Measurements from ENCODE around the gene CDIPT.
A peak's percentile ranks its signal among the peaks of the same experiment; 100 is the strongest.

Gene CDIPT, protein sequence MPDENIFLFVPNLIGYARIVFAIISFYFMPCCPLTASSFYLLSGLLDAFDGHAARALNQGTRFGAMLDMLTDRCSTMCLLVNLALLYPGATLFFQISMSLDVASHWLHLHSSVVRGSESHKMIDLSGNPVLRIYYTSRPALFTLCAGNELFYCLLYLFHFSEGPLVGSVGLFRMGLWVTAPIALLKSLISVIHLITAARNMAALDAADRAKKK

DNA sequence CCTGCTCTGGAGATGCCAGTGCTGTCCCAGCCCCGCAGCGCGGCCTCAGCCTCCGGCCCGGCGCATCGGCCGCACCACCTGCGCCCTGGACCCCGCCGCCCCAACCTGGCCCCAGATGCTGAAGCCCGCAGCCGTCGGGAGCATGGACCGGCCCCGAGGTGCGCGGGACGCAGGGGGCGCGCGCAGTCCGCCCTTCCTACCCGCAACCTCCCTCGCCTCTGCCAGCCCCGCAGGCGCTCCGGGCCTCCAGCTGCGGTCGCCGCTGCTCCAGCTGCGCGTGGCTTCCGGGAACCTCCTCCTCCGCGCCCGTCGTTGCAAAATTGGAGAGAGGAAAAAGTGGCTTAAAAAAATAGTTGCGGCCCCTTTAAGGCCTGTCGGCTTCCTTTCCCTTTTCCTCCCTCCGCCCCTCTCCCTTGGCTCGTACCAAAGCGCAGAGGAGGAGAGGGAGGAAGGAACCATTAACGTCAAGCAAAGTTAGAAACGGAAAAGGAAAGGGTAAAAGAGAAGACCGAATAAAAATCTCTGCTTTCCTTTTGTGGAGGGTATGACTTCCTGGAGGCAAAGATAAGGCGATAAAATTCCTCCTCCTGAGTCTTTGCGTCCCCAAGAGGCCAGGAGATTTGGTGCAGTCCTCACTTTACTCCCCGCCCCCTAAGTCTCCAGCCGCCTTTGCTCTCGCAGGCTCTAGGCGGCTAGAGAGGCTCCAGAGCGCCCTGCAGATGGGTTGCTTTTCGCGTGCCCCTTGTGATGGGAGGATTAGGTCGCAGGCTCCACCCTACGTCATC is at the start of gene CDIPT:
TSS of gene CDIPT (minus strand) at position 343 of the 785 bp plus-strand sequence. CDS start 369 bp downstream, outside the sequence.
- peak; percentile 96 for DNase-seq

DNA sequence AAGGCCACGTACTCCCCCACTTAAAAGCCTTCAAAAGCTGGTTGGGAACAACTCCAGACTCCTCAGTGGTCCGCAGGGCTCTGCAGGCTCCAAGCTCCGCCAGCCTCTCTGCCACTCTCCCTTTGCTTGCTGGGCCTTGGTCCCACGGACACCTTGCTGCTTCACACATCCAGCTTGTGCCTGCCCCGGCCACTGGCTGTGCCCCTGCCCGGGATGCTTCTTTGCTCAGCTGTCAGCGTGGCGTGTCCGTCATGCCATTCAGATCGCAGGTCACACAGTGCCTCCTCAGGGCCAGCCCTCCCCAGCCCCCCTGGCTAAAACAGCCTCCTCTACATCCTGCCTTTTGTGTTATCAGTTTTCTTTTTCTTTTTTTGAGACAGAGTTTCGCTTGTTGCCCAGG is 49.1 kb upstream of the CDIPT start:
- DNase-seq: no peak

DNA sequence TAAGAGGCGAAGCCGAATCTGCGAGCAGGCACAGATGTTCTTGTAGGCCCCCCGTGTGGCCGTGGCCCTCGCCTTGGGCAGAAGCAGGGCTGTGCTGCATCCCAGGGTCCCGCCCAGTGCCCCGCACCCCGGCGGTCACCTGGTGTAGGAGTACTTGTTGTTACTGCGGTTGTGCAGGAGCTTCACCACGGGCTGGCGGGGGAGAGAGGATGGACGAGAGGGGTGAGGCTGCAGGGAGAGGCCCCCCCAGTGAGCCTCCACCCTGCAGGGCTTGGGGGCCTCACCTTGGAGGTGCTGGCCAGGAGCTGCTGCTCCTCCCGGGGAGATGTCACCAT is 48.6 kb upstream of the CDIPT start:
- DNase-seq: no peak

DNA sequence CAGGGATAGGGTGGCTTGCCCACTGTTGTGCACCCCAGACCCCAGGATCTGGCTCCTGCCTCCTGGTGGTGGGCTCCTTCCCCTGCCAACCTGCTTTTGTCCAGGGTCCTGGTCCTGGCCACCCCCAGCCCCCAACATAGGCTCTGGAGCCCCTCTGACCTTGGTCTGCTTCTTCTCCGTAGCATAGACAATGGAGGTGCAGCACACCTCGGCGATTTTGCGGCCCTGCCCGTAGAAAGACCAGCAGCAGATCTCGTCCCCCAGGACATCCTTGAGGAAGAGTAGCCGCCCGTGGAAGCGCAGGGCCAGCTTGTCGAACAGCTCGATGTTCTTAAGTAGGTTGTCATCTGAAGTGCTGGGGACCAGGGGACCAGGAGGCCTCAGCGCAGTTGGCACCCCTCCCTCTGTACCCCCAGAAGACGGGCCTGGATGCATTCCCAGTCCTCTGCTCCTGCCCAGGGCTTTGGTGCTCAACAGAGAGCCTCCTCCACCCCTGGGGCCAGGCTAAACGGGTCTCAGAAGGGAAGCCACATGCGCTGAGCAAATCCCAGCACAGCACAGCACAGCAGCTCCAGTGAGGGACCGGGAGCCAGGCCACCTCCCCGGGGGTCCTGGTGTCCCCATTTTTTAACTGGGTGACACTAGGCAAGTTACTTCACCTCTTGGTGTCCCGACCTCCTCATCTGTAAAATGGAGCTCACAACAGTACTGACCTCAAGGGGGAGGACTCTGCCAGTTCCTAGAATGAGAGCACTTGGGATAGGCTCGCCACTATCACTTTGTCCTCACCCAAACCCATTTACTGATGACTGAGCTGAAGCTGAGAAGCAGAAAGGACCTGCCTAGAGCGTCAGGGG is 48.0 kb upstream of the CDIPT start:
- no peak for DNase-seq

DNA sequence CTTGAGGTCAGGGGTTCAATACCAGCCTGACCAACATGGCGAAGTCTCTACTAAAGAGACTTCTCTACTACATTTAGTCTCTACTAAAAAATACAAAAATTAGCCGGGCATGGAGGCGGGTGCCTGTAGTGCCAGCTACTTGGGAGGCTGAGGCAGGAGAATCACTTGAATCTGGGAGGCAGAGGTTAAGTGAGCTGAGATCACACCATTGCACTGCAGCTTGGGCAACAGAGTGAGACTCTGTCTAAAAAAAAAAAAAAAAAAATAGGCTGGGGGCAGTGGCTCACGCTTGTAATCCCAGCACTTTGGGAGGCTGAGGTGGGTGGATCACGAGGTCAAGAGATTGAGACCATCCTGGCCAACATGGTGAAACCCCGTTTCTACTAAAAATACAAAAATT is 46.8 kb upstream of the CDIPT start:
- peak; percentile 31 for DNase-seq

DNA sequence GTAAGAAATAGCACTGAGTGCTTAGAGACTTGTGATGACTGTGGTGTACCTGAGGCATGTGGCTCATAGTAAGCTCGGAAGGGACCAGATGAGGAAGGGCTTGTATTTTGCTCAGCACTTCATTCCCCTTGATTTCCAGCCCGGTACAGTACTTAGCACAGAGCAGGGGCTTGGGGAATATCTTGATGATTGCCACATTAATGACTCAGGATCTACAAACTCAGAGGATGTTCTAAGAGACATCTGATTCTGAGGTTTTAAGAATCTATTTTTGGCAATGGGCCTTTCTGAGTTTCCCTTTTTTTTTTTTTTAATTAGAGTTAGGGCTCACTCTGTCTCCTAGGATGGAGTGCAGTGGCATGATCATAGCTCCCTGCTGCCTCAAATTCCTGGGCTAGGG is 46.4 kb upstream of the CDIPT start:
- DNase-seq: peak; percentile 85

DNA sequence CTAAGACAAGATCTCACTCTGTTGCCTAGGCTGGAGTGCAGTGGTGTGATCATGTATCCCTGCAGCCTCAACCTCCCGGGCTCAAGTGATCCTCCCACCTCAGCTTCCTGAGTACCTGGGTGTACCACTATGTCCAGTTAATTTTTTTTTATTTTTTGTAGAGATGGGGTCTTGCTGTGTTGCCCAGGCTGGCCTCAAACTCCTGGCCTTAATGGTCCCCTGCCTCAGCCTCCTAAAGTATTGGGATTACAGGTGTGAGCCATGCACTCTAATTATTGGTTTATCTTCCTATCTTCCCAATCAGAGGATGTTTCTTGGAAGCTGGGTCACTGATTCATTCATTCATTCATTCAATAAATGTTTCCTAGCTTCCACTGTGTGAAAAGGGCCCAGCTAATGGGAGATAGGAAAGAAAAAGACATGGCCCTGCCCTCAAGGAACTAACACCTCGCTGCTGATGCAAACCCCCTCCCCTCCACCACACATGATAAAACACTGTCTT is 45.7 kb upstream of the CDIPT start:
- DNase-seq: no peak

DNA sequence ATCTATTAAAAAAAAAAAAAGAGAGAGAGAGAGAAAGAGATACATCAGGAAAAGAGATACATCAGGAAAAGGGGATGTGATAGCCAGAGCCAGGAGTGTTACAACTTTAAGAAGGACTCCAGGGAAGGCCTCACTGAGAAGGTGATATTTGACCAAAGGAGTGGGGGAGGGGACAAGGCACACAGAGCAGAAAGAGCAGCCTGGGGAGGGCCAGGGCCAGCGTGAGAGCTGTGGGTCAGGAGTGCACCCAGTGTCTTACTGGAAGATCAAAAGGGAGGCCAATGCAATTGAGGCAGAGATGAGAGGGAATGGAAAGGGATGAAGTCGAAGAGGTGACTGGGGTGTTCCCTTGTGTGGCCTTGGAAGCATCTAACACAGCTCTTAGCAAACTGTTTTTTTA is 44.9 kb upstream of the CDIPT start:
- DNase-seq: no peak

DNA sequence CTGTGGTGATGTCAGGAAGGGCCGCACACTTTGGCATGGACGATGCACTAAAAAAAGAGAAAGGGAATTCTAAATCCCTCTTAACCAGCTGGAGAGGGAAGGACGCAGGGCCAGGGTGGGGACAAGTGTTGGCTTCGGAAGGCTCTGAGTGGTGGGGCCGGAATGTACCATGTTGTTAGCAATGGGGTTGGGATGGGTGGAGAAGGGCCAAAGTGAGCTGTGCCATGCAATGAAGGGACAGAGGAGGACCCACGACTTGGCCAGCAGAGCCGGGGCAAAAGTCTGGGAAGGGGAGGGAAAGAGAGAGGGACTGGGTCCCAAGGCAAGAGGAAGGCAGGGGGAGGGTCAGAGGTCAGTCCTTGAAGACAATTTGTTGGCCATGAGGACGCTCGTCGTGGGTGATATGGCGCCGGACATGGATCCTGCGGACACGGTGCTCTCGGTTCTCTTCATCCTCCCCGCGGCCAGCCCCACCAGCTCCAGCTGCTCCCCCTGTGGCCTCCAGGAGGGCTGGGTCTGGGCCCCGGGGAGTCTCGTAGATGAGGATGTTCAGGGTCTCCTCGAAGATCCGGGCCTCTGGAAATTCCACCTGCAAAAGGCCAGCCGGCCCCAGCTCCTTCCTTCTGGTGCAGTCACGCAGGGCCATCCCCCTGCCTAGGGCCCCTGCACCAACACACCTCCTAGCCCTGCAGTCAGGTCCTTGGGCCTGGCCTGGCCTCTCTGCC is 43.7 kb upstream of the CDIPT start:
- no peak for DNase-seq

DNA sequence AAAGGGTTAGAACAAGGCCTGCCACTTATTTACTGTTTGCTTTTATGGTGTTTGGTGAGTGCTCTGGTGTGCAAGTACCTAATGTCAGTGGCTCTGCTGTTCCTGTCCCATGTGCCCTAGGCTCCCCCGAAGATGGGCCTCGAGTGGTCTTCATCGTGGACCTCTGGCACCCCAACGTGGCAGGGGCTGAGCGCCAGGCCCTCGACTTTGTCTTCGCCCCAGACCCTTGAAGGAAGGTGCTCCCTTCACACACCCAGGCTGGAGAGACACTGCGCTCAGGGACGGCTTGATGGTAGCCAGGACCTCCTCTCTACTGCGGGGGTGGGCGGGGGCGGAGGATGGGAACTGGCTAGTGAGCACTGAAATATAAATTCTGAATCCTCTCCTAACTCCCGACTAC is 42.6 kb upstream of the CDIPT start:
- DNase-seq: no peak

DNA sequence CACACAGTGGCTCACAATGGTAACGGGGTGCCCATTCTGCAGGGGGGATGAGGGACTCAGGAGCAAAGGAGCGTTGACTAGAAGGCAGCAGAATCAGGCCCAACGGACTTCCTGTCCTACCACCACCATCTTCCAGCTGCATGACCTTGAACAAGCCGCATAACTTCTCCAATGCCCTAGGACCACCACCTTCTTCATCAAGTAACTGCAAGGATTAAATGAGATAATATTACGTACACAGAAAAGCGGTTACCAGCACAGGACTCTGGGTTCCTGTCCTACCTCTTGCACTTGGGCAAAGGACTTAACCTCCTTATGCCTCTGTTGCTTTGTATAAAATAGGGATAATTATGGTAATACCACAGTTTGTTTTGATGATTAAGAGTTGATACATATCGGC is 41.9 kb upstream of the CDIPT start:
- no peak for DNase-seq

DNA sequence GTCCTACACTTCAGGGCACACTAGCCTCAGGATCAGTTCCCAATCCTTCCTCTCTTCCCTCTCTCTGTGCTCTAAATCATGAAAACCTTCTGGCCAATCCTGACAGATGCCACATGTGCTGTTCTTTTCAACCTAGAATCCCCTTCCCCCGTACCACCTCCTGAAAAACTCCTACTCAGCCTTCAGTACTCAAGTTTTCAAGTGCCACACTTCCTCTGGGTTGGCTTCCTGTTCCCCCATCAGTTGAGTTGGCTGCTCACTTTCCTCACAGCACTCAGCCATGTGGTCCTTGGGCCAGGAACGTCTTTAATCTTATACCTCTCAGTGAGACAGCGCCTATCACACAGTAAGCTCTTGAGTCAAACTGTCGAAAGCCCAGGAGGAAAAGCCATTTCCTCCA is 40.6 kb upstream of the CDIPT start:
- peak; percentile 9 for DNase-seq

DNA sequence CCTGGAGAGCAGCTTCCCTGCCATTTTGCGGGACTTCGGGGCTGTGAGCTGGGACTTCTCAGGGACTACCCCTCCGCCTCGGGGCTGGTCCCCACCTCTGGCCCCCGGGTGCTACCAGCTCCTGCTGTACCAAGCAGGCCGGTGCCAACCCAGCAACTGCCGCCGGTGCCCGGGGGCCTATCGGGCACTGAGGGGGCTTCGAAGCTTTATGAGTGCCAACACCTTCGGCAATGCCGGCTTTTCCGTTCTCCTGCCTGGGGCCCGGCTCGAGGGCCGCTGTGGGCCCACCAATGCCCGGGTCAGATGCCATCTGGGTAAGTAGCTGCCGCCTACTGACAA is 38.5 kb upstream of the CDIPT start:
- no peak for DNase-seq

DNA sequence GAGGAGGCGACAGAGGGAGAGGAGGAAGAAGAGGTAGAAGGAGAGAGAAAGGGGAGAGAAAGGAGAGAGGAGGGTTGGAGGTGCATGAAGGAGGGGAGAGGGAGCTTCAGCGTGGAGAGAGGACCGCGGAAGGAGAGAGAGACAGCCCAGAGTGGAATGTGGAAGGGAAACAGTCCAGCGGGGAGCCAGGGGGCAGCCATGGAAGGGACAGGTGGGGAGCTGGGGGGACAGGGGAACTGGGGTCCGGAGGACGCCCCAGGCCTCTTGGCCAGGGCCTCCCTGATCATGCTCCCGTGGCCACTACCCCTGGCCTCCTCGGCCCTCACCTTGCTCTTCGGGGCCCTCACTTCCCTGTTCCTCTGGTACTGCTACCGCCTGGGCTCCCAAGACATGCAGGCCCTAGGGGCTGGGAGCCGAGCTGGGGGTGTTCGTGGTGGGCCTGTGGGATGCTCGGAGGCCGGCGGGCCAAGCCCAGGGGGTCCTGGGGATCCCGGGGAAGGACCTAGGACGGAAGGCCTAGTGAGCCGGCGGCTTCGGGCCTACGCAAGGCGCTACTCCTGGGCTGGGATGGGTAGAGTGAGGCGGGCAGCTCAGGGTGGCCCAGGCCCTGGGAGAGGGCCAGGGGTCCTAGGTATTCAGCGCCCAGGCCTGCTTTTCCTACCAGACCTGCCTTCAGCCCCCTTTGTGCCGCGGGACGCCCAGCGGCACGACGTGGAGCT is 38.0 kb upstream of the CDIPT start:
- no peak for DNase-seq

DNA sequence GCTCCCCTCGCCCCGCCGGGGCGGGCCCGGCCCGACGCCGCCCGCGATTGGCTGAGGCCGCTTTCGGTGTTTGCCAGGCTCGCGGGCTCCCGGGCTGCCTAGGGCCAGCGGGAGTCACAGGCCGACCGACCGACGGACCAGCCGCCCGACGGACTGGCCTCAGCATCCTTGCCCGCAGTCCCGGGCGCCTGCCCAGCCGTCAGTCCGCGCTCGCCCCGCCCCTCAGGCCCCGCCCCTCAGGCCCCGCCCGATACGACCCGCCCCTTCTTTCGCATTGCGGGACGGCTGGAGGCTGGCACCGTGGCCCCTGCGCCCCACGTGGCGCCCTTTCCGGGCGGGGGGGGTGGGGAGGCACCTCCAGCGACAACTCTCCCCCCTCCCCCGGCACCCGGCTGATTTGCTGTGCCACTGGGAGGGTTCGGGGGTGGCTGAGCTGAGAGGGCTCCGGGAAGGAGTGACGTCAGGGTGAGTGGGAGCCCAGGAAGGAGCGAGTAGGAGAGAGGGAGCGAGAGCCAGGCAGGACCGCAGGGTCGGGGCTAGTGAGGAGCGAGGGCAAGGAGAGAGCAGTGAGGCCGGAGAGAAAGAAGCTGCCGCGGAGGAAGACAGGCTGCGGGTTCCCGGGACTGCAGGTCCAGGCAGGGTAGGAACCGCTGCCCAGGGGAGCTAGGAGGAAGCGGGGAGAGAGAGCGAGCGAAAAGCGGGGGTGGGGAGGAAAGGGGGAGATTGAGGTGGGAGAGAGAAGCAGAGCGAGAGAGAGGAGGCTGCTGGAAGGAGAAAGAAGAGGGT is 37.3 kb upstream of the CDIPT start, which contains the start of gene ASPHD1:
TSS of gene ASPHD1 (plus strand) at position 387 of the 786 bp plus-strand sequence. CDS start 484 bp downstream, outside the sequence.
- peak; percentile 73 for DNase-seq

DNA sequence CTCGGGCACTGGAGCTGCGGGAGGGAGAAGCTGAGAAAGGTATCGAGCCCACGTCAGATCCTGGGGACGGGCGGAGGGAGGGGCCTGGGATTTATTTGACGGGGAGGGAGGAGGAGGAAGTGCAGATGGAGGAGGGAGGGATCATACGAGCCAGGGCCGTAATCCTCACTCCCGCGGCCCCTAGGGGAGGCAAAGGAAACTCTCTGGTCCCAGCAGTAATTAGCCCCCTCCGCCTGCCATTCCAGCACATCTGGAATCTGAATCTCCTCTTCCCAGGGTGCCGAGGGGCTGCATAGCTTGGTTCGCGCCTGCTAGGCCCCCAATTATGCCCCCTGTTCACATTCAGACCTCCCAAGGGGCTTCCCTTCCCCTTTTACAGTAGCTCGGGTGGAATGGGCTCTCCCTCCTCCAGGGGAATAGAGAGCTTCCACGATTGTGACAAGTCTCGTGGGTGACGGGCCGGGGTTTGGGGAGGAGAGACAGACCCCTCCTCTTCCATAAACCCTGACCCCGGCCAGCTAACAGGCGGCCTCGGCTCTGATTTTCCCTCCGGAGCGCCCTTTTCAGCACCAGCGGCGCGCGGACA is 36.6 kb upstream of the CDIPT start, which contains the start of gene SEZ6L2:
TSS of gene SEZ6L2 (minus strand) at position 35 of the 586 bp plus-strand sequence. CDS start 531 bp downstream, outside the sequence.
- peak; percentile 63 for DNase-seq

DNA sequence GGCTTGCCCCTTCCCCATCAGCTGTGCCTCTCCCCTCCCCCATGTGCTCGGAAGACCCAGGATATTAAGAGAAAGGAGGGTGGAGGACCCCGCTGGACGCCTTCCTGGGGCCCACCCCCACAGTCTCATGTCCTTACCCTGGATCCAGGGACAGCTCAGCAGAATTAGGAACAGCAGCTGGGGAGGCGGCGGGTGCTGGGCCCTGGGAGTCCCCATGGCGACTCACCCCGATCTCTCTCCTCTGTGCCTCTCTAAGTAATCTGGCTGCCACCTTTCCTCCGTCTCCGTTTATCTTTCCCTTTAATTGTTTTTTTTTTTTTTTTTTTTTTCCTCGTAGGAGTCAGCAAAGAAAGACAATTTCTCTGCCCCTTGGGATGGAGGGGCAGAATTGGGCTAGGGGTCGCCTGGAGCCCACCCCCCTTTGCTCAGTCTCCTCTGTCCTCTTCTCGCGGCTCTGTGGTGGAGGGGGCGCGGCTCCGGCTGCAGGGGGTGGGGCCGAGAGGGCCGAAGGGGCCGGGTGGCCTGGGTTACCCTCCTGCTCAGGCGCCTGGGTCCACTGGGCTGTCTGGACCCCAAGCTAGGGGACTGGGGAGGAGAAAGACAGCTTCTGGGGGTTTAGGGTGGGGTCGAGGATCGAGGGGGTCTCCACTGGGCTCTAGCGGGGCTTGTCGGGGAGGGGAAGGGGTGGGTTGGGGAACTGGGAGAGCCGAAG is 35.9 kb upstream of the CDIPT start:
- no peak for DNase-seq

DNA sequence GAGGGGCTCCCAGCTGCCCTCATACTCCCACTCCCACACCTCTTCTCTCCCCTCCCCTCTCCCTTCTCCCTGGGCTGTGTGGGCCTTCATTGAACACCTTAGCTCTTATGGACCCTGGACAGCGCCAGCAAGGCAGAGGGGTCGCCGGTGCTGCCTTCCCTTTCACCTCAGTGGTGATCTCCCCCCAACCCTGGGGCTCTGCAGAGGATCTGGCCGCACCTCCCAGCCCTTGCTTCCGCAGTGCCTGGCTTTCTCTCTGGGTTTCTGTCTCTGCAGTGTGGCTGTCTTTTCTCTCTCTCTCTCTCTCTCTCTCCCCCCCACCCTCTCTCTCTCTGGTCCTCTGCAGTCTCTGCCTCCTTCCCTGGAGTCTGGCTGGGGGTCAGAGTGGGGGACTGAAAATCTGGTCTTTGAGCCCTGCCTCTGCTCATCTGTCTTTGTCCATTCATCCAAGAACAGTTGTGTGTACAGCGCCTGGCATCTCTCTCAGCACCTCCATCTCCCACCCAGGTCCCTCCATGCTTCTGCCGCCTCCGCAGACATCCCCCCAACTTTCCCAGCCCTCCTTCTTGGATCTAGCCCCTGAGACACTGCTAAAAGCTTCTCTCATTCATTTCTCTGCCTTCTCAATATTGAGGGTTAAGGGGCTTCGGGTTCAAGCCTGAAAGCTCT is 35.2 kb upstream of the CDIPT start:
- DNase-seq: no peak

DNA sequence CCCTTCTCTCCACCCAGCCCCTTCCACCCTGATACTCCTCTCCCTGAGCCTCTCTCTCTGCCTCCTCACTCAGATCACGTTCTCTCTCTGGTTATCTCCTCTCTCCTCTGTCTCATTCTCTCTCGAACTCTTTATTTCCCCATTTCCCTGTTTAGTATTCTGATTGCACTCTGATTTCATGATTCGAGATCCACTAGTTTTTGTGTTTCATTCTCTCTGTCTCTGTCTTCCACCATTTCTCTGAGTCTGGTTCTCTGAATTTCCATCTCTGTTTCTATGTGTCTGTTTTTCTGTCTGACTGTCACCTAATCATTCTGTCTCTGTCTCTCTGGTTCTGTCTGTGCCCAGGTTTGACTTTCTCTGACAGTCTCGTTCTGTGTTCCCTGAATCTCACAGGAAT is 34.3 kb upstream of the CDIPT start:
- no peak for DNase-seq

DNA sequence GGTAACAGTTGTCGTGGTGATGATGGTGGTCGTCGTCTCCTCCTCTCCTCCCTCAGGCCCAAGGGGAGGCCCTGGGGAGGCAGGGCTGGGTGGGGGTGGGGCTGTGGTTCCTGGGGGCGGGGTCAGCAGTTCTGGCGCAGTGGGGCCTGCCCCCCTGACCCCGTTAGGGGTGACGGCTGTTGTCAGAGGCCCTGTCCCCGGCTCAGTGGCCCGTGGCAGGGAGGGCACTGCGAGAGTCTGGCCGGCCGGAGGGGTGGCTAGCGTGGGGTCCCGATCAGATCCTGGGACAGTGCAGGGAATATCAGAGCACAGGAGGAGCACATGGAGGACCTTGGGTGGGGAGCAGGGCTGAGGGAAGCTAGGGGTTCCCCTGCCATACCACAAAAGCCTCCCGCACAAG is 33.8 kb upstream of the CDIPT start:
- no peak for DNase-seq
